Stimulated activated CD4-positive, alpha-beta T cell treated with anti-CD3 and anti-CD28 coated beads, Interleukin-1b, Interleukin-23, amount 100 ng/mL, for 24 hours (primary cell): ENCODE measurements around the gene MAPK7.

Source experiments
- DNase-seq, 4 experiments: peaks; one replicate each; pipeline ENCODE4 v3.0.0-alpha.2; 2020; ENCODE audit warnings: low read depth in 4 of 4, low spot score in 1 of 4

MAPK7 gene

GRCh38 chr17:19378416-19379360, at the start of gene MAPK7:
MAPK7 (plus strand) TSS chr17:19378498; CDS start chr17:19378901, 403 bp downstream.
- no peak for DNase-seq

GRCh38 chr17:19329136-19329535, 49.2 kb upstream of the MAPK7 start:
- DNase-seq: no peak

DNA sequence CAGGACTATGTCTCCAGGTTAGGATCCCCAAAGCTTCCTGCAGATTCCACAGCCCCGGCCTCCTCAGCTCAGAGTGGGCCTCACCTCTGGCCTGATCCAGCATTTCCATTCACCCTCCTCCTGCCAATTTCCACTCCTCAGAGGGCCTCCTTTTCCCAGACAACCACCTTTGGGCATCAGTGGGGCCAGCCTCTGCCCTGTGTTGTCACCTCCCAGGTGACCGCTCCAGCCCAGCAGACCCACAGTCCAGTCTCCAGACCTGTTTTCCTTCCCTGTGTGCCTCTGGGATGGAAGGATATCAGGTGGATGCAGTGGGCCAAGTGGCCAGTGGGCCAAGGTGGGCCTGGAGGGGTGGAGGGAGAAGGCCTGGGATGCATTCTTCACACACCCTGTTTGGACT, 48.5 kb upstream of the MAPK7 start:
- no peak for DNase-seq

DNA sequence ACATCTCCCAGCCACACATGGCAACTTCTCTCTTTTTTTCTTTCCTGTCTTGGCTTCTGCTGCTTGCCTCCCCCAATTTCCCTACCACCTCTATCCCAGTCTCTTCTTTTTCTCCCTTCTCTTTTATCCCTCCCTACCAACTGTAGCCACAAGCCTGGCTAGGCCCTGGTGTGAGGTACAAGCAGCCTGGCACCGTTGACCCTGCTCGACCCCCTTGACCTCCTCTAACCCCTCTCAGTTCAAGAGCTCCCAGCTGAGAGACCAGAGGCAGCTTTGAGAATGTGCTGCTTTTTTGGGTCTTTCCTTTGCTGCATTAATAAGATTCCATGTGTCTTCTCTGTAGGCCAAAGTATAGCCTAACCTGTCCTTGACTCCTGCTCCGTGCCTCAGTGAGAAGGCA, 48.0 kb upstream of the MAPK7 start:
- DNase-seq: no peak

DNA sequence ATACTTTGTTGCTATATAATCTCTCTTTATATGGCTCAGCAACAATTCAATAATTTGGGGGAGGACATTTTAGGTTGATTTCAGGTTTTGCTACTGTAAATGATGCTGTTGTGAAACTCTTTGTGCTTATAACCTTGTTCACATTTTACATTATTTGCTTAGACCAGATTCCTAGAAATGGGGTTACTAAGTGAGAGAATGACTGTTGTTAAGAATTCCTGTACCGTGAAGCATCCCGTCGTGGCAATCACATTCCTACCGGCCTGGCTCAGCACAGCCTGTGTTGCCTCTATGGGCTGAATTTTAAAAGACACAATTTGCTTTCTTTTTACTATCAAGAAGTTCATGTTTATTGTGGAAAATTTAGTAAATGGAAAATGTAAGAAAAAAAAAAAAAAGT, 47.2 kb upstream of the MAPK7 start:
- DNase-seq: no peak

DNA sequence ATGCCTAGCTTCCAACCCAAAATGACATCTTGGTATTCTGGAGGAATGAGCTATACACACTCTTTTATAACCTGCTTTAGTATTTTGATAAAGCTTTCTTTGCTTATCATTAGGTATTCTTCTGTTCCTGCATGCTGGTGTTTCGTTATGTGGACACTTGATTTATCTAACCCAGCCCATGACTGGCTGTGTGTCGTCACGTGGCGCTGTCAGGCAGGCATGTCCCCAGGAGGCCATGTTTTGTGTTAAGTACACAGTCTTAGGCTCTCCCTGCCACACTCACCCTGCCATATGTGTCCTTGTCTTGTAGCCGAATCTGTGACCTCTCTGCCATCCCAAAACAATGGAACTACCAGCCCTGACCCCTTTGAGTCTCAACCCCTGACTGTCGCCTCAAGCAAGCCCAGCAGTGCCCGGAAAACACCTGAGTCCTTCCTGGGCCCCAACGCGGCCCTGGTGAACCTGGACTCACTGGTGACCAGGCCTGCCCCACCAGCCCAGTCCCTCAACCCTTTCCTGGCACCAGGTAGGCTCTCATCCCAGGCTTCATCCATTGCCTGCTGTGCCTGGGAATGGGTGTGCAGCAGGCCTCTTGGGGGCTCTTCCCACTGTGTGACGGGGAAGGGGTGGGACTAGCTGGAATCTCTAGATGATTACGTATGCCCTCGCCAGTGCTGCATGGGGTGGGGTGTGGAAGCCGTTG, 46.6 kb upstream of the MAPK7 start:
- DNase-seq: no peak

GRCh38 chr17:19332371-19333131, 45.7 kb upstream of the MAPK7 start:
- DNase-seq: peak in 1 of 4 experiments; percentile 8

- DNase-seq: no peak
Observed at GRCh38 chr17:19333132-19333440, 45.2 kb upstream of the MAPK7 start.

DNA sequence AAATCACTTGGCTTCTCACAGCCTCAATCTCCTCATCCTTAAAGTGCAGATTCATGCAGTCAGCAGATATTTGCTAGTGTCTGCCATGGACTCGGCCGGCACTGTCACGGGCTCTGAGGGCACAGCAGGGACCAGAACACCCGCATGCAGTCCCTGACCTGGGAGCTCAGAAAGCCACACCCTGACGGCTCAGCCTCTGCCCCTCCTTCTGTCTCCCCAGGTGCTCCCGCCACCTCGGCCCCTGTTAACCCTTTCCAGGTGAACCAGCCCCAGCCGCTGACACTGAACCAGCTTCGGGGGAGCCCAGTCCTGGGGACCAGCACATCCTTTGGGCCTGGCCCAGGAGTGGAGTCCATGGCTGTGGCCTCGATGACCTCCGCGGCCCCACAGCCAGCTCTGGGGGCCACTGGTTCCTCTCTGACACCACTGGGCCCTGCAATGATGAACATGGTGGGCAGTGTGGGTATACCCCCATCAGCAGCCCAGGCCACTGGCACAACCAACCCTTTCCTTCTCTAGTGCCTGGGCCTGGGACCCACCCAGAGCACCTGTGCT, 44.5 kb upstream of the MAPK7 start:
- DNase-seq: no peak

DNA sequence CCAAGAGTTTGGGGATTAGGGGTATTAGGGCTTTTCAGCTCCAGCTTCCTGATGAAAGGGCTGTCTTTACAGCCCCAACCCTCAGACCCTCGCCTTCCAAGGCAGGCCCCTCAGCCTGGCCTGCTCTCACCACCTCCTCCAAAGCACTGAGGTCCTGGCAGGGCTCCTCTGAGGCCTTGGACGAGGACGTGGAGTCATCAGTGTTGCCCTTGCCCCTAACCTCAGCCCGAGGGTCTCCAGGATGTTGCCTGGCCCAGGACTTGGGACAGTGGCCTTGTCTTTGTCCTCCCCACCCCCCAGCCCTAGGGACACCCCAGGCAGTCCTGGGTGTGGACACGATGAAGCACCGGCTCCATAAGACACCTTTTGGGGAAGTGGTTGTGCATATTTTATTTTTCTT, 44.0 kb upstream of the MAPK7 start:
- no peak for DNase-seq

GRCh38 chr17:19335951-19336631, 42.2 kb upstream of the MAPK7 start:
- DNase-seq: no peak

DNA sequence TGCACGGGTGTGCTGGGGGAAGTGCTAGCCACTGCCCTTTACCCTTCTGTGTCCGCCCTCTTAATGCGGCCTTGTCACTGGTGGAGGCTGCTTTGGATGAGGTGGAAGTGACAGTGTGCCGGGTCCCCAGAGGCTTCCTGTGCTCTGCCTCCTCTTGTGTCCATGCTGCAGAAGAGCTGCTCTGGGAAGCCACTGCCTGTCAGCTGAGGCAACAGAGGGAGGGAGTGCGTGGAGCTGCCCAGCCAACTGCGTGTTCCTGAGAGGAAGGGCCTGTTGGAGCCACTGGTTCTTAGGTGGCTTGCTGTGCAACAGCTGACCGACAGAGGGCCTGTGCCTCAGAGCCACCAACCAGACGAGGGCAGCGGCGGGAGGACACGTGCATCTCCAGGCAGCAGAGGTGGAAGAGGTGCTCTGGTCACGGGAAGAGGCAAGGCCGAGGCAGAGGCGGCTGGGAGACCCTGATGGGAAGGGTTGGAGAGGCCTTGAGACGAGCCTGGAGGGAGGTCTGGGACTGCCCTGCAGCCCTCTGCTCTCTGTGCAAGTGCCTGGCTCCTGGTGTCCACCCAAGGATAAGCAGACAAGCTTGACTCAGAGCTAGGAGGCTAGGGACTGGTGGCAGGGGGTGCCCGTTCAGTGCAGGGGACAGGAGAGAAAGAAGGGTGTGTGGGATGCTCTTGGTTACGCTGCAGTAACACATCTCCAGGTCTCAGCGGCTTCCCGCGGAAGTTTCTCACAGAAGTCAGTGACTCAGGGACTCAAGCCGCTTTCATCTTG, 41.2 kb upstream of the MAPK7 start:
- no peak for DNase-seq

GRCh38 chr17:19337712-19338023, 40.6 kb upstream of the MAPK7 start:
- no peak for DNase-seq

DNA sequence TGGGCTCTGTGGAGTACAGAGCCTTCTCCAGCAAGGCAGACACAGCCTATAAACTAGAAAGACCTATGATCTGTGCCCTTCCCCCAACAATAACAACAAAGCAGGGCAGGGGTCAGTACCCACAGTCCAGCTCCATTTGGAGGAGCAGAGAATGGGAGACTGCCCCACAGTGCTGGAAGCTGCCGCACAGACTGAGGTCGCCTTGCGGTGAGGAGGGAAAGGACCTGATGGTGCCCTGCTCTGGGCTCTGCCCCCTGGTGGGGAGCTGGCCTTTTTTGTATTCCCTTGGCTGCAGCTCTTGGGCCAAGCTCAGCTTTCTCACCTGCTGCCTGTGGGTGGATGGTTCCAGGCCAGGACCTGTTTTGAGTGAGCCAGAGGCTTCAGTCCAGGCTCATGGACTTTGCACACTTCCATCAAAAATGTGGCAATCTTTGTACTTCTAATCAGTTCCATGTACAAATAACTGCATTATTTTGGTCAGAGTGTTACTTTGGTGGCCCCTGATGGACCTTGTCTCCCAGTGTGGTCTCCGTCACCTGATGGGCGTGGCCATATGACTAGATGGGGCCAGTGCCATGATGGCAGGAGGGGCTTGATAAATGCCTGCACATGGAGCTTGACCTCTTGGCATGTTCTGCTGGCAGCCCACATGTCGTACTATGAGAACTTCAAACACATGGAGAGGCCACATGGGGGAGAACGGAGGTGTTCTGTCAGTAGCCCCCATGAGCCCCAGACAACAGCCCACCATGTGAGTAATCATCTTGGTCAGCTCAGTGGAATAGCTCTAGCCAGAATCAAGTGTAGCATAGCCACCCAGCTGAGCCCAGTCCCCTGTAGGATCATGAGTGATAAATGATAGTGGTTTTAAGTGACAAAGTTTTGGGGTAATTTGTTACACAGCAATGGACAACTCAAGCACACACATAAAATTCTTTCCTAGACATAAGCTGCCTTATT, 40.0 kb upstream of the MAPK7 start:
- peak; percentile 13 to 46 (median 30) for DNase-seq

- DNase-seq: no peak
Observed at GRCh38 chr17:19339341-19339815, 38.9 kb upstream of the MAPK7 start.

DNA sequence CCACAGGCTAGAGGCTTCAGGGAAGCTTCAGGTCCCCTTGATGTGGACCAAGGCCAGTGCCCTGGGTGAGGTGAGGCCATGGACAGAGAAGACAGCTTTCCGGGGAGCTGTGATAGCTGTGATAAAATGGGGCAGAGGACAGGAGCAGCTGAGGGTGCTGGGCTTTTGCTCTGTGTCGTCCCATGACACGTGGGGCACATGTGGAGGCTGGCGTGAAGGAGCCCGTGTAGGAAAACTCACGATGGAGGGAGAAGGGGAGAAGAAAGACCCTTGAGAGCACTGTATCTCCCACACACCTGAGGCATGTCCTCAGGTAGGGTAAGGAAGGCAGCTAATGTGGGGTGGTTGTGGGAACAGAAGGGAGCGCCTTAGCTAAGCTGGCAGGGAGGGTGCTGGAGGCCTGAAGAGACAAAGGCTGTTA, 37.1 kb upstream of the MAPK7 start:
- DNase-seq: no peak

DNA sequence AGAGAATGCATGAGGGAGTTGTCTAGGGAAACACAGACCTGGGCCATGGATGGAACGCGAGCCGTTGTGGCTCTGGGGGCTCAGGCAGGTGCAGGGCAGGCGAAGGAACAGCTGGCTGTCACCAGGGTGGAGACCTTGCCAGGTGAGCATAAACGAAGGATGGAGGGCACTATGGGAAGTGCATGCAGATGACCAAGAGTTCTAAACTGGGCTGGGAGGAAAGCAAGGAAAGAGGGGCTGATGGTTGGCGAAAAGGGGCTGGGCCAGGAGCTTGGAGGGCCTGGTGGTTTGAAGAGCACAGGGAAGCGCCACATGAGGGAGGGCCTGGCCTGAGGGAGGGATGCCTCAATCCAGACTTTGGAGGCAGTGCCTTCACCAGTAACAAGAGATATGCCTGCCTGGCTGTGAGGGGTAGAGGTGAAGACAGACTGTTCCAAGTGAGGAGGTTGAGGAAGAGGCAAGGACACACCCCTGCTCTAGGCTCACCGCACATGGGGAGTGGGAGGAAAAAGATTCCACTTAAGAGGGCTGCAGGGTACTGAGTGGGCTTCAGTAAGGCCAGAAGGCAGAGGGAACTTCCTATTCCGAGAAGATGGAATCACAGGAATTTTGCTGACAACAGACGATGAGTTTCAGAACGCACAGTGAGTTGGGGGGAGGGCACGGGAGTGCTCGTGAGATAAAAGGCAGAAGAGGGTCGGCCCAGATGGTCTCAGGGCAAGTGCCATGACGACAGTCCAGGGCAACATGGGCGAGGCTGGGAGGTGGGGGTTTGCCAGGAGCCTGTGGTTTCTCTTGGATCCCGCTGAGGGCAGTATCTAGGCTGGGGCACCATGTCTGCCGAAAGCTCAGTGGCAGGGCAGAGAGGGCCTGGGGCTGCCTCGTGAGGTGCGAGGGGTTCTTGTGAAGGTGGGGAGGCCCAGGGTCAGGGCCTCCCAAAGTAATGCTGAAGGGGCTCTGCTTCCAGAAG, 36.4 kb upstream of the MAPK7 start:
- DNase-seq: no peak
